ENCODE measurements around the gene ARMC8. TPM values are rescaled to one million over a fixed set of nuclear protein-coding genes. Genes with fewer than 3 reads are reported as not detected.

Gene ARMC8
- total RNA-seq, 1 experiment from 2014 or later, result 24.4 TPM

- in situ Hi-C loops (cut with HindIII; ENCODE audit: low pct_unique_long_range_greater_than_20kb, low sequenced_read_pairs), result no loop called here
- DNase-seq (ENCODE audit: low read depth), result no peak
These were observed 47.5 kb downstream of the ARMC8 start for GRCh38 chr3:138234401-138235179.

DNA sequence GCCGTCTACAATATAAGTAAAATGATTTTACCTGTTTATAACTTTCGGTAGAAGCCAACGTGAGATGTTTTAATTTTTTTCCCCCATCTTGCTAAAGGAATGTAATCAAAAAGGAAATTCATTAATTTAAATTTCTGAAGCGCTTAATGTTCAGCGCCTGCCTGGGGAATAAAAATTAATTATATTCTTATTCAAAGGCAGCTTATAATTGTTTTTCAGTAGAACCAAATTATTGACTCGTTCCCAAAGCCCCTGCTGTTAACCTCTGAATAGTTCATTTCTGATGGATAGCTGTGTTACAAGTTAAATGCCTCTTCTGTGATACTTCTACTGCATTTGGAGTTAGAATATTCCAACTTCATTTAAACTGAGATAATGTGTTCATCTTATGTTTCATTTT lies 51.6 kb downstream of the ARMC8 start:
- DNase-seq (ENCODE audit: low read depth), result no peak
- in situ Hi-C loops (cut with HindIII; ENCODE audit: low pct_unique_long_range_greater_than_20kb, low sequenced_read_pairs), result no loop called here

DNA sequence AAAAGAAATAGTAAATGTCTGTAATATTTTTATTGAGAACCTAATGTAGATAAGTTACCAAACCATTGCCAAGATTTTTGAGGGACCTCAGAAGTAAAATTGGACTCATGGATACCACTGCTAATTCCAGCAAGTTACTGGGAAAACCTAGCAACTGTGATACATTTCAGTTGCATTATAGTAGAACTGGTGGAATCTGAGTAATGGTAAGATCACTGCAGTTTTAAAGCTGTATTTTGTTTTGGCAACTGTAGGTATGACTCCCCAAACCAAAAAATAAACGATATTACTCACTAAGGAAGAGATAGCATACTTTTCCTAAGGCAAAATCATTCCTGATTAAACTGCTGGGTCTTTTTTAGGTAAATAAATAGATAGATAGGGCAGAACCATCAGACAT lies 54.0 kb downstream of the ARMC8 start:
- no peak for DNase-seq (ENCODE audit: low read depth)
- in situ Hi-C loops (cut with HindIII; ENCODE audit: low pct_unique_long_range_greater_than_20kb, low sequenced_read_pairs), result no loop called here

- in situ Hi-C loops (cut with HindIII; ENCODE audit: low pct_unique_long_range_greater_than_20kb, low sequenced_read_pairs), result no loop called here
These were observed 54.6 kb downstream of the ARMC8 start for GRCh38 chr3:138241676-138242075.

GRCh38 chr3:138242466-138242865 lies 55.4 kb downstream of the ARMC8 start:
- in situ Hi-C loops (cut with HindIII; ENCODE audit: low pct_unique_long_range_greater_than_20kb, low sequenced_read_pairs), result no loop called here

More at GRCh38 chr3:138241676-138242075, 54.6 kb downstream of the ARMC8 start:
- no peak for DNase-seq (ENCODE audit: low read depth)

DNA sequence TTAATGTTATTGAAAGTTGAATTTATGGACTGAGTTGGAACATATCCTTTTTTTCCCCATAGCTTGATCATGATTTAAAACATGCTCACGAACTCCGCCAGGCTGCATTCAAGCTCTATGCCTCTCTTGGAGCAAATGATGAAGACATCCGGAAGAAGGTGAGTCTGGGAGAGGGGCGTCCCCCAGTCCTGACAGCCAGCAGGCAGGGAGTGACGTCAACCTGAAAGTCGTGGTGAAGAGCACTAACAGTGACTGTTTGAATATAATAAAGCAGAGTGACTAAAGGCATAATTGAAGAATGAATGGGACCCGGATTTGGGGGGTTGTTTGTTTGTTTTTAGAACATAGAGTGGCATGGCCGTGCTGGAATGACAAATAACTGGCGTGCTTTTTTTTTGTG lies 57.9 kb downstream of the ARMC8 start:
- in situ Hi-C loops (cut with HindIII; ENCODE audit: low pct_unique_long_range_greater_than_20kb, low sequenced_read_pairs), result no loop called here
- DNase-seq (ENCODE audit: low read depth), result no peak

More at GRCh38 chr3:138242466-138242865, 55.4 kb downstream of the ARMC8 start:
- no peak for DNase-seq (ENCODE audit: low read depth)

DNA sequence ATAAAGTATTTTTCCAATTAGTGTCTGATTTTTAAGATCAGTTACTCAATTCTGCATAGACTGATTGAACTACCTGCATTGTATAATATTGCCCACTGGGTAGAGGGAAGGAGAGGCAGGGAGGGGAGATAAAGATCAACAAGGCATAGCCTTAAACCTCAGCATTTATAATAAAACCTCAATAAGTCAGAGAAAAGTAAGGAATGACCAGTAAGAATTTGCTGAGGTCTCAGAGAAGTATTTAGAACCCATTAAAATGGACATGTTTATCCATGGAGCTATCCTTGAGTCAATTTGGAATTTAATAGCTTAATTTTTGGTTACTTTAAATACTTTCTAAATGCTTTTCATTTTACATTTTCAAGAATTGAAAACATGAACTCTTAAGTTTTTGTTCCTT lies 62.5 kb downstream of the ARMC8 start:
- in situ Hi-C loops (cut with HindIII; ENCODE audit: low pct_unique_long_range_greater_than_20kb, low sequenced_read_pairs), result no loop called here
- DNase-seq (ENCODE audit: low read depth), result no peak

DNA sequence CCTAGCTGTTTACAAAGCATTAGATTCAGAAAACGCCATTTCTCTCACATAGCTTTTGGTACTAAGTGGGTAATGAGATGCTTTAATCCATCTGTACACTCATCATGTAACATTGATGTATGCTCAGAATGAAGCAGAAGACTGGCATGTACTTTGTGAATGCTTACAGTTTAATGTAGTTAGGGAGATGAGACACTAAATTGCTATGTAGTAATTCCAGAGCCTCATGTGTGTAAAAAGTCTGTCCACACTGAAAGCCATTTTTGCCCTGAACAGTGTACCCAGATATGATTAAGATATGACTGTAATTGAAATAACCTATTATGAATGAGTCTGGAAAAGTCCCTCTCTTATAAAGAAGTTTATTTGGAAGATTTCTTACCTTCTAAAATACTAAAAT lies 66.5 kb downstream of the ARMC8 start:
- in situ Hi-C loops (cut with HindIII; ENCODE audit: low pct_unique_long_range_greater_than_20kb, low sequenced_read_pairs), result no loop called here
- no peak for DNase-seq (ENCODE audit: low read depth)

DNA sequence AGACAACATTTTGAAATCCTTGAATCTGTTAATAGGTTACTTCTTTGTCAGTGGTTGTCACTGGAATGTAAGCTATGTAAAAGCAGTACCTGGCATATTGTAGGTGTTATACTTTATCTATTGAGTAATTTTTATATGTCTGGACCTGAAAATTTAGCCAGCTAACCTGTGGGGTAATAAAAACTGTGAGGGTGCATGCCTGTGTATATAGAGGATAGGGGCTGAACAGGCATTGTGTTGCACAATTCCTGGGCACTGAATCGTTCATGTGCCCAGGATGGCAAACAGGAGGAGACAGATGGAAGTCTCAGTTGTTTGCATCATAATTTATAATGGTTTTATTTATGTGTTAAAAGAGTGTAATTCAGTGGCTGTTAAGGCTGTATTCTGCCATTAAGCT lies 67.1 kb downstream of the ARMC8 start:
- in situ Hi-C loops (cut with HindIII; ENCODE audit: low pct_unique_long_range_greater_than_20kb, low sequenced_read_pairs), result no loop called here
- no peak for DNase-seq (ENCODE audit: low read depth)

DNA sequence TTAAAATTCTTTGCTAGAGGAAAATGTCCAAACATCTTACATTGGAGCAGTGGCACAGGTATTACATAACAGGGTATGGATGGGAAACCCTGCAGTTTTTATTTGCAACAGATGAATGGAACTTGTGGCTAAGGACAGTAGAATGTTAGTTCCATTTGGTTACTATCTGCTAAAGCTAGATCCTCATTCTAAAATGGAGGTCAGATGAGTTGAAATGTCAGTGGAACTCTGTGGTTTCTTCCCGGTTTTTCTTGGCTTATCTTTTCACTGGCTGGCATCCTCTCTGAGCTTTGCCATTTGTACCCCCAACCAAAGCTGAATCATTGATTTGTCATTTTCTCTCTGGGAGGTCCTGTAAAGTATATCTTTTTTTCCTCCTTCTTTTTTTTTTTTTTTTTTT lies 68.9 kb downstream of the ARMC8 start:
- no peak for DNase-seq (ENCODE audit: low read depth)
- in situ Hi-C loops (cut with HindIII; ENCODE audit: low pct_unique_long_range_greater_than_20kb, low sequenced_read_pairs), result no loop called here

GRCh38 chr3:138257986-138258385 lies 70.9 kb downstream of the ARMC8 start:
- DNase-seq (ENCODE audit: low read depth), result no peak
- in situ Hi-C loops (cut with HindIII; ENCODE audit: low pct_unique_long_range_greater_than_20kb, low sequenced_read_pairs), result no loop called here

DNA sequence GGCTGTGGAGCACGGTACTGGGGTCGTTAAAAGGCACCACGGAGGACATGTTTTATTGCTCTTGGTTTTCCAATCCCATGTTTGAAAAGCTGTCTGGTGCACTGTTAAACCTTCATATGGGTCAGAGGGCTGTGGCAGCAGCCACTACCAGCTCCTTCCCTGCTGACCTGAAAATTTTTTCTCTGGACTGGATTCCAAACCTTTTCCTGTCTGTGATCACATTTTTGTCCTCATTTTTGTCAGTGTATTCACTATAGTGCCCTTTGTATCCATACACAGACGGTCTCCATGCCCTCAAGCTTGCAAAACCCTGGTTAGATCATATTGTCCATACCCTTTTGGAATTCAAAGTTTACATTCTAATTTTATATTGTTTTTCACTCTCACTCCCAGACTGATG lies 72.0 kb downstream of the ARMC8 start:
- DNase-seq (ENCODE audit: low read depth), result no peak
- in situ Hi-C loops (cut with HindIII; ENCODE audit: low pct_unique_long_range_greater_than_20kb, low sequenced_read_pairs), result no loop called here

DNA sequence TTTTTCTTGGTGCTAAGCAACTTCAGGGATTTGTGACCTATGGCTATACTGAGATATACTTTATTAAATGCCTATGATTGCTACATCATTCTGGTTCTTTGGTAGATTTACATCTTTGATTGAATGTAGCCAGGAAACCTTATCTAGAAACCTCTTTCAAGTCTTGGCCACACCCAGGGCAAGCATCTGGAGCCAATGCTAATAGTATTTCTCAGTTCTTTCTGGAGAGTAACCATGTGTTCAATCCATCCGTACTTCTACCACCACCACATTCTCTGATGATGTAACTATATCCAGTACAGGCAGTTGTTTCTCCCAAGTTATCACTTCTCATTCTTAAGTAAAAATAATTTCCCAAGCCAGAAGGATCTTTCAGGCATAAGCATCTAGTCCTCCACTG lies 73.5 kb downstream of the ARMC8 start:
- no peak for DNase-seq (ENCODE audit: low read depth)
- in situ Hi-C loops (cut with HindIII; ENCODE audit: low pct_unique_long_range_greater_than_20kb, low sequenced_read_pairs), result no loop called here

- DNase-seq (ENCODE audit: low read depth), result no peak
These were observed 76.0 kb downstream of the ARMC8 start for GRCh38 chr3:138263104-138263503.

GRCh38 chr3:138265745-138266144 lies 78.6 kb downstream of the ARMC8 start:
- DNase-seq (ENCODE audit: low read depth), result no peak
- in situ Hi-C loops (cut with HindIII; ENCODE audit: low pct_unique_long_range_greater_than_20kb, low sequenced_read_pairs), result no loop called here

More at GRCh38 chr3:138263104-138263503, 76.0 kb downstream of the ARMC8 start:
- in situ Hi-C loops (cut with HindIII; ENCODE audit: low pct_unique_long_range_greater_than_20kb, low sequenced_read_pairs), result no loop called here

DNA sequence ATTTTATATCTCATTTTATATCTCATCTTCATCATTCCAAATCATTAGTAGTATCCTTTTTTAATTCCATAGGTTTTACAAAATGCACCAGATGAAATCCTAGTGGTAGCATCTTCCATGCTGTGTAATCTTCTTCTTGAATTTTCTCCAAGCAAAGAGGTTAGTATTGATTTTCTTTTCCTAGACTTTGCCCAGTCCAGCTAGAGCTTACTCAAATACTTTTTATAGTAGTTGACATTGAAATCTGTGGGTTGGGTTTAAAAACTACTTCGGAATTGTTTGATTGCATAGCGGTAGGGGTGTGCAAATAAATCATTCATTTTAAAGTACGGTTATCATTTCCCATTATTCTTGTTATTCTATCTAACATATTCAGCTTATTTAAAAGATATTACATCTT lies 80.0 kb downstream of the ARMC8 start:
- in situ Hi-C loops (cut with HindIII; ENCODE audit: low pct_unique_long_range_greater_than_20kb, low sequenced_read_pairs), result no loop called here
- no peak for DNase-seq (ENCODE audit: low read depth)

- in situ Hi-C loops (cut with HindIII; ENCODE audit: low pct_unique_long_range_greater_than_20kb, low sequenced_read_pairs), result no loop called here
- DNase-seq (ENCODE audit: low read depth), result no peak
These were observed 83.1 kb downstream of the ARMC8 start for GRCh38 chr3:138270245-138270644.

DNA sequence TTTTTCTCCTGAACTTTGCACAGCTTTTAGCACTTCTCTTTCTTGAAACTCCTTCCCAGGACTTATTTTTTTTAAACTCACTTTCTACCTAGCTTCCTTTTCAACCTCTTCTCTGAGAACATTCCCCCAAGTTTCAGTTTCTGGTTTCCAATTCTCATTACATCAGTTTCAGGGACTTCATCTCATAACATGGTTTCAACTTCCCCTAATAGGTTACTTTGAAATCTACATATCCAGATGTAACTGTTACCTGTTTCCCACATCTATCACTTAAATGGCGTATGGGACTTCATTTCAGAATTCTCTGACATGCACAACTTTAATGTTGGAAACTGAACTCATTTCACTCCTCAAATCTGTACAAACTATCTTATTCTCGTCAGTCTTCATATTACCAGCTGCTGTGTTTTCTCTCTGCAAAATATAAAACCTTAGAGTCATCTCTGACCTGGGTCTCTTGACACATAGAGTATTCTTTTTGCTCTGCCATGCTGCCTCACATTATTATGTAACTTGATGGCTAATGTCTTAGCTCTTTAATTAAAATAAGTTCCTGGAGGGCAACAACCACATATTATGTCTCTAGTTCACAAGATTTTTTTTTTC lies 84.2 kb downstream of the ARMC8 start:
- in situ Hi-C loops (cut with HindIII; ENCODE audit: low pct_unique_long_range_greater_than_20kb, low sequenced_read_pairs), result no loop called here
- no peak for DNase-seq (ENCODE audit: low read depth)

GRCh38 chr3:138281561-138281960 lies 94.5 kb downstream of the ARMC8 start:
- in situ Hi-C loops (cut with HindIII; ENCODE audit: low pct_unique_long_range_greater_than_20kb, low sequenced_read_pairs), result no loop called here
- no peak for DNase-seq (ENCODE audit: low read depth)

- DNase-seq (ENCODE audit: low read depth), result no peak
- in situ Hi-C loops (cut with HindIII; ENCODE audit: low pct_unique_long_range_greater_than_20kb, low sequenced_read_pairs), result no loop called here
These were observed 95.7 kb downstream of the ARMC8 start for GRCh38 chr3:138282836-138283235.

Measured in Caki2 (cell line).